GM12875 (cell line): ENCODE results near the gene R3HDM4.

ENCODE experiments used
- H3K4me3 ChIP-seq: one replicate; pipeline ENCODE4 v1.5.1; 2011; ENCODE audit warnings: low read depth, low read length, control low read depth
- CTCF ChIP-seq: IDR thresholded peaks from 2 replicates; pipeline ENCODE4 v1.5.1; 2011; ENCODE audit warnings: low read depth, mild to moderate bottlenecking, control low read depth, inconsistent platforms, low read length, moderate library complexity, borderline replicate concordance; ENCODE audit not compliant: insufficient read depth

The R3HDM4 gene

DNA sequence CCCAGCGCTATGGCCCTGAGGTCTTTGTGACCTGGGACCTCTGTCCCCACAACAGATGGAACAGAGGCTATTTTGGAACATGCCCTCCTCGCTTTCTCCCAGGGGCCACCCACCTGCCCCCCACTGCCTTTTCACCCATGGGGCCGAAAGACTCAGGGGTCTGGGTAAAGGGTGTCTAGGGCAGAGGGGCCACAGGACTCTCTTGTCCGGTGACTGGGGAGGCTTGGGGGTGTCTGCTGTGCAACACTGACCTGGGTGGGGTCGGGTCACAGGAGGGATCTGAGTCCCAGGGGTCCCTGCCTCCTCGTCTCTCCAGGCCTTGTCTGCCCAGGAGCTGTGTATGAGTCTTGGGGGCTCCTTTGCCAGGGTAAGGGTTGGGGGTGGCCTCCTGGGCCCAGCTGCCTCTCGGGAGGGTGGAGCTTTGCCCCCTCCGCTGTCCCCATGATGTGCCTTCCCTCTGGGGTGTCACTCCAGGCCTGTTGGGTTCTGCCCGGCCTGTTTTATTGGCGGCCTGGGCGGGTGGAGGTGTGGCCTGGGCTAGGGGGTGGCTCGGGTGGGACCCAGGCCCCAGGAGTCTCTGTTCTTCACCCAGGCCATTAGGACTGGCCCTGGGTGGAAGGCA is 14.9 kb upstream of the R3HDM4 start:
- H3K4me3 ChIP-seq = peak overlapping the region; percentile 92
- TF ChIP-seq CTCF = no peak

DNA sequence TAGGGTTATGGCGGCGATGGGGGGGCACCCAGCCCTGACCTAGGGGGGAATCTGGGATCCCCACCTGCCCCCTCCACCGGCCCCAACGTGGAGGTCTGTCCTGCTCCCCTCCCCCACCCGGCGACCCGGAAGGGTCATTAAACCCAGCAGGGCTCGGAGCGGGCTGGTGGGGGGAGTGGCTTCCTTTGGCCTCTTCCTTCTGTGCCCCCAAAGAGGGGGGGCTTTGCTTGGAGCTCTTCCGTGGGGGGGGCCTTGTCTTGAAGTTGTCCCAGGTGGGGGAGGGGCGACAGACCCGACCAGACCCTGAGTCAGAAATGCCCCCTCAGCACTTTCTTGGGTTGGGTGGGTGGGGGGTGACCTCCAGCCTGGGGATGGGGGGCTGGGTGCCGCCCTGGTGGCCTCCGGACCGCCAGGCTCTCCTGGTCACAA is 14.3 kb upstream of the R3HDM4 start:
- no peak for TF ChIP-seq CTCF
- H3K4me3 ChIP-seq = peak overlapping the region; percentile 92

- no peak for TF ChIP-seq CTCF
- H3K4me3 ChIP-seq = peak overlapping the region; percentile 92
These were observed 13.8 kb upstream of the R3HDM4 start for GRCh38 chr19:926589-927350.

- H3K4me3 ChIP-seq = peak overlapping the region; percentile 92
- TF ChIP-seq CTCF = no peak
These were observed 13.2 kb upstream of the R3HDM4 start for GRCh38 chr19:926323-926588.

DNA sequence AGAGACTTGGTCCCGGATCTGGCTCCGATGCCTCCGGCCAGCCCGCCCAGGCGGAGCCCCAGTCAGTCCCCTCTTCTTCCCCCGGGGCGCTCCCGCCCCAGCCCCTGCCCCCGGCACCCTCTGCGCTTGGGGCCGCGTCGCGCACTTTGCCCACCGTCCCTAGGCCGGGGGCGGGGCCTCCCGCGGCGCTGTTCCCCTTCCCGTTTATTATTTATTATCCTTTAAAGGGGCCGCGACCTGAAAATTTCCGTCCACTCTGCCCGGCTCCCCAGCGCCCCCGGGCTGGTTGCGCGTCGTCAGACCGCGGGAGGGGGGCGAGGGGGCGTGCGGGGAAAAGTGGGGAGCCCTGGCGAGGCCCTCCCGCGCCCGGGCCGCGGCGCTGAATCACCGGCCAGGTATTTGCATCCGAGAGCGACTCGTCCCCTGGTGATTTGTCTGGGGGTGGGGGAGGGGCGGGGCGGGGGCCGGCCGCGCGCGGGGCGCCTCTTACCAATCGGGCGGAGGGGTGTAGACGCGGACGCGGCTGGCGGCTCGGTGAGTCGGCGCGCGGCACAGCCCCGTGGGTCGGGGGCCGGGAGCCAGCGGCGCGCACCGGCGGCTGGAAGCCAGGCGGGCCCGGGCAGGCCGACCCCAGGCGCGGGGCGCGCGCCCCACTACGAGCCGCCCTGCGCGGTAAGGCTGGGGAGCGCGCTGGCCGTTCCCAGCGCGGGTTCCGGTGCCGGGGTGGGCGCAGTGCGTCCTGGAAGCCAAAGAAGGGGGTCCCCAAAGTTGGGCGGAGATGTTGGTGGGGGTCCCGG is 12.7 kb upstream of the R3HDM4 start, which contains the start of gene ARID3A:
Gene ARID3A (plus strand): TSS at position 510 of the 797 bp plus-strand sequence. CDS start 3,494 bp downstream, outside the sequence.
- H3K4me3 ChIP-seq = peak within 1 kb of the TSS; percentile 92
- TF ChIP-seq CTCF = no peak

GRCh38 chr19:925087-925525 is 12.1 kb upstream of the R3HDM4 start:
- H3K4me3 ChIP-seq = peak overlapping the region; percentile 92

More at GRCh38 chr19:925087-925525, 12.1 kb upstream of the R3HDM4 start:
- no peak for TF ChIP-seq CTCF
